DLD1 (cell line): Measurements from ENCODE around the gene SEMA4C.
"Not testable (repeated sequence)": the region's sequence is repeated elsewhere in the genome, so short reads cannot be mapped to it uniquely, and the experiment has no call there.

Experiments
- in situ Hi-C: cut with HindIII; loops from 2 replicates; pipeline ENCODE4 v1.10.0; 2017; ENCODE audit warnings: low sequenced_read_pairs

The SEMA4C gene

DNA sequence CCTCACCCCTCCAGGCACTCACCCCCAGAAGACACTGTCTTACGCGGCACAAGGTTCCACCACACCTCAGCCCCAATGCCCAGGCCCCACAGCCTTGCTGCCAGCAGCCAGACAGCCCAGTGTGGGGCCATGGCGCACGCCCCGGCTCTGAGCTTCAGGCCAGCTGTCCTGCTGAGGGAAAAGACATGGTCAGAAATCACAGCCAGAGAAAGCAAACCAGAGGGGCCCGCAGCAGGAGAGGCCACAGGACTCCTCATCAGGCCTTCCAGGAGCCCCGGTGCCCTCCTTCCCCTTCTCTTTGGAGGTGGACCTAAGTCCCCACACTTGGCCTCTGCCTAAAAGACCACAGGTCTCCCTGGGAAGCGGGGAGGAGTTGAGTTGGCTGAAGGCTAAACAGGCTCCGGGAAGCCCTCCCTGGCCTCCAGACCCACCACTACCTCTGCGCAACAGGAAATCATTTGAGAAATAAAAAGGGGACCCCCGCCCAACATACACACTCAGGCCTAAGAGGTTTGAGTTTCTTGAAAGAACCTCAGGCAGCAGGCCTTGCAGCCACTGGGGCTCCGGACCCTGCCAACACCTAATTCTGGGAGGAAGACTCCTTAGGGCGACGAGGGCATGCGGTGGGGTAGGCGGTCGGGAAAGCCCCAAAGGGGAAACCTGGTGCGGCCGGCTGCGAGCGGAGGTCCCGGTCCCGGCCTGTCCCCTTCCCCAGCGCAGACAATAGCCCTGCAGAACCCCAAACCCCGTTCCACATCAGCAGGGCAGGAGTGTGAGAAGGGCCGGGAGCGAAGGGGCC is 1.9 kb downstream of the SEMA4C start:
- in situ Hi-C loops = no loop called here

DNA sequence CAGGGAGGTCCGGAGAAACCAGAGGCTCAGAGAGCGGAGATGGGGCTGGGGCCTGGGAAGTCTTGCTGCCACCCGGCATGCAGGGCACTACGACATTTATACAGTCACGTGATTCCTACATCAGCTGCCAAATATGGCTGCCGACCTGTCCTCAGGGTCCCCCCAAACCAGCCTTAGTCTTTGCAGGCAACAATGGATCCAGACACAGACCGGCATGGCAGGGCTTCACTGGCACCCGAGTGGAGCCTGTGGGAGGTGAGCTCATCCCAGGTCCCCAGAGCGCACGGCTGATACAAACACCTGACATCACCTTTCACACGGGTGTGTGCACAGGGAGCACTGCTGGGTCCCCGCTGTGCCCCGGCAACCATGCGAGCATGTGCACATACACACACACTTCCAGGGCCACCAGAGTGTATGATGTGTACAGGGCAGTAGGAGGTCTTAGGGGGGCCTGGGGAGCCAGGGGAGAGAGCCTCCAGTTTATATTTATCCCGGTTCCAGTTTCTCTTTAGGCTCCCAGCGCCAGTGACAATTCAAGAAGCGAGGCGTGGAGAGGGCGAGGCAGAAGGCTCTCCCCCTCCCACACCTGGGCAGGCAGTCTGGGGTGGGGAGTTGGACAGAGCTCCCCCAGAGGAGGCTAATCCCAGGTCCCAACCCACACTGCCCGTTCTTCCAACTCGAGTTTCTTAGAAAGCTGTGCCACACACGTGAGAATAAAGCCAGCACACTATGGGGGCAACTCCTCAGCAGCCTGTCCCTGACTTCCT is 2.7 kb downstream of the SEMA4C start:
- in situ Hi-C loops = no loop called here

DNA sequence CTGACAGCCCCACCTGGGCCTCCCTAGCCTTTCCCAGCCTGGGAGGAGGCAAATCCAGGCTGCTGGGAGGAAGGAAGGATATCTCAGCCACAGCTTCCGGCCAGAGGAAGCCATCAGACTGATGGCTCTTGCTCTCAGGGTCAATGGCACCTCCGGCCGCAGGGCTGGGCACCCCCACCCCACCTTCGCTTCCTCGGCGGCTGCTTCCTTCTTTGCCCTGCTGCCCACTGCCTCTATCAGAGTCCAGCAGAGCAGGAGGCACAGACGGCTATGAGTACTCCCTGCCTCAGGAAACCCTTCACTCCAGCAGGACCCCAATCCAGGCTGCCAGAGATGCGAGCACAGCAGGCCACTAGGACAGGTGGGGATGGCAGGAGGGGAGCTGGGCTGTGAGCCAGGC is 3.3 kb downstream of the SEMA4C start:
- in situ Hi-C loops = no loop called here

DNA sequence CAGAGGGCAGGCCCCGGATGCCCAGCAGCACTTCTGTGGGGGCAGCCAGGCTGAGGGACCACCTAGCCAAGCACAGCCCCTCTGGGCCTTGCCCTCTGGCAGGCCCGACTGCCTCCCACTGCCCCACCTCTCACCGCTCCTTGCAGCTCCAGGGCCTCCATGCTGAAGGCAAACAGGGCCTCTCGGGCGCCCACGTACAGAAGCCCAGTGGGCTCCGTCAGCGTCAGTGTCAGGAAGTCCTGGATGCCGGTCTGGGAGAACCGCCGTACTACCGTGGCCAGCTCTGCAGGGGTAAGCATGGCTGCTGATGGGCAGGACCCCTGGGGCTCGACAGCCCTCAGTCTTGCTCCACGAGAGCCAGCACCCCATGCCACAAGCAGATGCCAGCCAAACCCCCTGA is 3.7 kb downstream of the SEMA4C start:
- in situ Hi-C loops = no loop called here

DNA sequence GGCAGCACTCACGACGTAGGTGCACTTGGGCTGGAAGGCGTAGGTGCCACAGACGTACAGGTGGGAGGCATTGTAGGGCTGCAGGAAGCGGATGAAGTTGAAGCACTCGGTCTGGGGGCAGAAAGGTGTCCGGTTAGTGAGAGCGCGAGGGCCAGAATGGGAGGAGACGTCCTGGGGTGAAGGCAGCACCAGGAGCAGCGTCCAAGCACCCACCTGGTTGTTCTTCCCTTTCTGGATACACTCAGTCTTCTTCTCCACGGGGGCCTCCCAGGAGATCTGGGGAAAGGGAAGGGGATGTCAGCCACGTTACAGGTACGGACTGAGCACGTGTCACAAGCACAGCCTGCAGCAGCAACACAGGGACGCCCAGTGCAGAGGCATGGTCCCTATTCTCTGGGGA is 4.2 kb downstream of the SEMA4C start:
- in situ Hi-C loops = no loop called here

DNA sequence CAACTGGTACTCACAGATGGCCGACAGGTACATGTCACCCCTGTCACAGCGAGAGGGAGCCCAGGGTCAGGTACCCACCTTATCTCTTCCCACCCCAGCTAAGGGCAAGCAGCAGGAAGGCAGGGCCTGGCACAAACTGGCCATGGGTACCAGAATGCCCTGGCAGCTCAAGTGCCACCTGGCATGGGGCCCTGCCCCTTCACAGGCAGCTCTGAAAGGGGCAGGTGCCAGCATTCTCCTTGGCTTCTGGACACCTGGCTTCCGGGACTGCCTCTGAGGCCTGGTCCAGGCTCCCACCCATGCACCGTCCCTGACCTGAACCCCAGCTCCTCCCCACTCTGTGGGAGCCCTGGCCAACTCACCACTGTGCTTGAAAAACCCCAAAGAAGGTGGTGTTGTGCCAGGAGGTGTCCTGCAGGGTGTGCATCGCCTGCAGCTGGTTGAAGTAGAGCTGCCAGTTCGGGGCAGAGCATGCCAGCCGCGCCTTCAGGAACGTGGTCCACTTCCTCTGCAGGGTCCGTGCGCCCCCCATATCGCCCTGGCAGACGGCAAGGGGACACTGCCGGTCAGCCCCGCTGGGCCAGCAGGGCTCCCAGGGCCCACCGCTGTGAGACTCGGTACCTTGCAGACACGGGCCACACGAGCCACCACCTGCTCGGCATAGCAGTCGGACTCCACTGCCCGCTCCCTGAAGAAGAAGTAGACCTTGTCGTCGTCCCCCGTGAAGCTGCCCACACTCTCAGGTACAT is 5.4 kb downstream of the SEMA4C start:
- in situ Hi-C loops = no loop called here

DNA sequence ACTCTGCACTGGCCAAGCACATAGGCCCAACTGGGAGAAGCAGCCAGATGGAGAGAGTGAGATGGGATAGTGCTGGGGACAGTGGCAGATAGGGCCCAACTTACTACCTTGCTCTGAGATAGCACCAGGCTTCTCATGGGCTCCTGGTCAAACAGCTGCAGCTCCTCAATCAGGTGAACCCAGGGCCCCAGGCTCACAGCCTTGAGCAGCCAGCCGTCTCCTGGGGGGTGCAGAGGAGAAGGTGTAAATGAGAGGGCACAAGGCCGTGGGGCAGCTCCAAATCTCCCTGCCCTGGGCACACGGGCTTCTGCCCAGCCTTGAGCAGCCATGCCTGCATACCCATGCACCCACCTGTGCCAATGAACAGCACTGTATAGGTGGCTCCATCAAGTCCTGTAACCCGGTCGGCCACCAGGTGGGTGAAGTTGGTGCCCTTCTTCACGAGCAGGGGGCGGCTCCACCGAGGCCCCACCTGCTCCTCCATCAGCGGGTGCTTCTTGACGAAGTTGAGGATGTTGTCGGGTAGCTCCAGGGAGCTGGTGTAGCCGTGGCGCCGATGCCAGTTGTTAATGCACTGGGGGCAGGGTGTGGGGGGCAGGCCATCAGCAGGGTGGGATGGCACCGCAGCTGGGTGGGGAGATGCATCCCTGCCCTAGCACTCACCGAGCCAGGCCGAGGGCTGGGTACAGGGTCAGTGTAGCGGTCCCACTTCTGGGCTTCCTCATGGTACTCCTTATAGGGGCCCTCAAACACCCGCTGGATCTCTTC is 6.1 kb downstream of the SEMA4C start:
- in situ Hi-C loops = no loop called here

DNA sequence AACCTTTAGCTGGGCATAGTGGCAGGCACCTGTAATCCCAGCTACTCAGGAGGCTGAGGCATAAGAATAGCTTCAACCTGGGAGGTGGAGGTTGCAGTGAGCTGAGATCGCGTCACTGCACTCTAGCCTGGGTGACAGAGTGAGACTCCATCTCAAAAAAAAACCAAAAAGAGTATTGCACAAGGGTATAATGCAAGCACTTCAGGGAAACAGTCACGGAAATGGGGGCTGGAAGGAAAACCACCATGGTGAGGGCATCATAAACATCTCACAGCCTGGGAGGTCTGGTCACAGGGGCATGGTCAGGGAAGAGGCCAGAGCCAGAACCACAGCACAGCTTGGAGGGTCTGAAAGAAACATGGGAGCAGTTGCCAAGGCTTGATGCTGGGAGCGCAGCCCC is 6.8 kb downstream of the SEMA4C start:
- in situ Hi-C loops = not testable (repeated sequence)

DNA sequence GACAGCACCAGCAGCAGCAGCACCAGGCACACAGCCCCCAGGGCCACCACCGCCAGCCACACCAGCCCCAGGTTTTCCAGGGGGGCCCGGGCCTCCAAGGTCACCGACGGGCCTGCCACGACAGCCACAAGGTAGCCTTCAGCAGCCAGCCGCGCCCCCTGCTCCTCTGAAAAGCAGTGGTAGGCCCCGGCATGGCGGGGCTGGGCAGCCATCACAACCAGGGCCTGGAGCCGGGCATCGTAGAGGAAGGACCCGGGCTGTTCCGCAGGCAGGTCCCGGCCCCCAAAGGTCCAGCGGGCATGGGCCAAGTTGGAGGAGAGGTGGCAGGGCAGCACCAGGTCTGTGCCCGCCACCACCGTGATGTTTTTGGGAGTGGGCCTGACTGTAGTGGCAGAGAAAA is 8.8 kb downstream of the SEMA4C start:
- in situ Hi-C loops = no loop called here

DNA sequence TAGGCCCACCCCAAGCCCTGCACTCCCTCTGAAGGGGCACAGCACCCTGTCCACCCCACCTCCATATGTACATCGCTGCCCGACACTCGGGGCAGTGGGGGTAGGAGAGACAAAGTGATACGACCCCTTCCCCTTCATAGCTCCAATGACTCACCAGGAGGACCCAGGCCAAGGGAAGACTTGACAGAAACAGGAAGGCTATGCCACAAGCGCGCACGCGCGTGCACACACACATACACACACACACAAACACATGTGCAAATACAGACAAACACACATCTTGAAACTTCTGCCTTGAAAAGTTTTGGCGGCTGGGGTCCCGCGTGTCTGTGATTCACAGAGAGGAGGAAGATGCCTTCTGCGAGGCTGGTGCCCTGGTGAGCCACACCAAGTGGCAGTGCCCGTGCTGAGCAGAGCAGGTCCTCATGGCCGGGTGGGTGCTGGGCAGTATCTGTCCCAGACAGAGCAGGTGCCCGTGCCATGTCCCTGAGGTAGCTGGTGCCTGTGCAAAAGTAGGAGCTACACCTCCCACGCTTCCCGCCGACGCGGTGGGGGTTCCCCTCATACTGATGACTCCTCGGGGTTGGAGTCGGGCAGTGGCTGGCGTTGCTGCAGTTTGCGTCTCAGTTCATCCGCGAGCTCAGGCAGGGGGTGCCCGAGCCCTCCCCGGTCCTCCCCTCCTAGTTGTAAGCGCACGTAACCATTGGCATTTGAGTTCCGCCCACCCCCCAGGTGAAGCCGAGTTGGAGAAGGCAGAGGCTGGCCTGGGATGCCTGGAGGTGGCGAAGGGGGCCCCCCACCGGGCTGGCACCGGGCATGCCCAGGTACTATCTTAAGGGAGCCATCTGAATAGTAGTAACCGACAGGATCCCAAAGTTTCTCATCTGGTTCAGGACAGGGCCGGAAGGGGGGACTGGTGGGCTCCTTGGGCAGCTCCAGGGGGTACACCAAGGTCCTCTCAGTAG is 9.5 kb downstream of the SEMA4C start:
- in situ Hi-C loops = no loop called here

DNA sequence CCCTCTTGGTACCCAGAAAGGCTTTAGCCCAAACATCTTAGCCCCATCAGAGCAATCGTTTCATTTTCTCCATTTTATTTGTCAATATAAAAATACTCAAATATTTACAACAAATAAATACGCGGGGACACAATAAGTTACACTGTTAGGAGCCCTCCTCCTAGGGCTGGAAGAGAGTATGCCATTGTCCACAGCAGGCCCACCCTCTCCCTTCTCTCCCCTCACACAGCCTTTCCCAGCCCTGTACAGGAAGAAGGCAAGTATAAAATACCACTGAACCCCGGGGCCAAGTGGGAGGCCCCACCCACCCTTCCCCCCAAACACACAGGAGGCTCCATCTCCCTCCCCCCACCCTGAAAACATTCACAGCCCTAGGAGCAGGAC is 10.2 kb downstream of the SEMA4C start:
- in situ Hi-C loops = no loop called here

DNA sequence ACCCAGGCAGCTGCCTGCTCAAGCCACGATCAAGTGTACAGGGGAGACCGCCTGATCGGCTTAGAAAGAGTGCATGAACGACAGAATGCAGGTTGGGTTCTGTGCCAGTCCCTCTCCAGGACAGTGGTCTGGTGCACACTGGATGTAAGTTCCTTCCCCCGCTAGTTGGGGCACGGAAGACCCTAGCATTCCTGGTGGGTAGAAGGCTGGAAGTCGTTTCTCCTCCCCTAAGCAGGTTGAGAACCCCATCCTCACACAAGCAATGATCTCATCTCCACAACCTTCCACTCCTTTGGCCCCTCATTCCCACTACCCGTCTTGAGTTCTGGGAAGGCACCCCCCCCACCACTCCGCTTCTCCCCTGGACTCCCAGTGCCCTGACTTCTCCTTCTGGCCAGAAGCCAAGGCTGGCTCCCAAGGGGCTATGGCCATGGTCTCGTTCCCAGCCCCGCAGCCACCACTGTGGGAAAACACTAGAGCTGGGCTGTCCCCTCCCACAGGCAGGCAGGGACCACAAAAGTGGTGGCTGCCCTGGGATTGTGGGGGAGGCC is 10.7 kb downstream of the SEMA4C start:
- in situ Hi-C loops = no loop called here

DNA sequence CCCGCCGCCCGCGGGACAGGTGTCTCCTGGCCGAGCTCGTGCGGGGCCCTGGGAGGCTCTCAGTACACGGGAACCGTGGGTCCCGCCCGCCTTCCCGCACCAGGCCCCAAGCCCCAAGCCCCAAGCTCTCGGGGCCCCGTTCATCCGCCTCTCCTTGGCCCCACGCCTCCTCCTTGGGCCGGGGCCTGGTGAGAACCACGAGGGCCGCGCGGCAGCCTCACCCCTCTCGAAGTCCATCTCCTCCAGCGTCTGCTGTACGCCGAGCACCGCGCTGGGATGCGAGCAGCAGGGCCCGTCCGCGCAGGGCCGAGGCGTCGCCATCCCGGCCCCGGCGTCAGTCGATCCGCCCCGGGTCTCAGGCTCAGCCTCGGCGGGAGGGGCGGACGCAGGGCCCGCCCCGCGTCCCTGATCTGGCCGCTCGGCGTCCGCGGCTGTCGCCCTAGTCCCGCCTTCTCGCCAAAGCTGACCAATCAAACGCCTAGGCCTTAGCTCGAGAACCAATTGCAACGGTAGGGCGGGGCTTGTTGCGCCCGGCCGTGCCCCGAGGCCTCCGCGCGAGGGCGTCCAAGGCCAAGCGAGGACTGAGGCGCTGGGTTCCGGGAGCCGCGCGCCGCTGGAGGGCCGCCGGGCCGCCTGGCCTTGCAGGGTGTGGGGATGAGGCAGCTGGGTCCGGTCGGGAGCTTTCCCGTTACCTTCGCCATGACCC is 12.1 kb downstream of the SEMA4C start, which contains the start of gene ANKRD39:
Gene ANKRD39, minus strand, starts transcription at position 350 of the 706 bp plus-strand sequence. Its CDS starts 29 bp downstream, at position 321.
- in situ Hi-C loops = no loop called here

DNA sequence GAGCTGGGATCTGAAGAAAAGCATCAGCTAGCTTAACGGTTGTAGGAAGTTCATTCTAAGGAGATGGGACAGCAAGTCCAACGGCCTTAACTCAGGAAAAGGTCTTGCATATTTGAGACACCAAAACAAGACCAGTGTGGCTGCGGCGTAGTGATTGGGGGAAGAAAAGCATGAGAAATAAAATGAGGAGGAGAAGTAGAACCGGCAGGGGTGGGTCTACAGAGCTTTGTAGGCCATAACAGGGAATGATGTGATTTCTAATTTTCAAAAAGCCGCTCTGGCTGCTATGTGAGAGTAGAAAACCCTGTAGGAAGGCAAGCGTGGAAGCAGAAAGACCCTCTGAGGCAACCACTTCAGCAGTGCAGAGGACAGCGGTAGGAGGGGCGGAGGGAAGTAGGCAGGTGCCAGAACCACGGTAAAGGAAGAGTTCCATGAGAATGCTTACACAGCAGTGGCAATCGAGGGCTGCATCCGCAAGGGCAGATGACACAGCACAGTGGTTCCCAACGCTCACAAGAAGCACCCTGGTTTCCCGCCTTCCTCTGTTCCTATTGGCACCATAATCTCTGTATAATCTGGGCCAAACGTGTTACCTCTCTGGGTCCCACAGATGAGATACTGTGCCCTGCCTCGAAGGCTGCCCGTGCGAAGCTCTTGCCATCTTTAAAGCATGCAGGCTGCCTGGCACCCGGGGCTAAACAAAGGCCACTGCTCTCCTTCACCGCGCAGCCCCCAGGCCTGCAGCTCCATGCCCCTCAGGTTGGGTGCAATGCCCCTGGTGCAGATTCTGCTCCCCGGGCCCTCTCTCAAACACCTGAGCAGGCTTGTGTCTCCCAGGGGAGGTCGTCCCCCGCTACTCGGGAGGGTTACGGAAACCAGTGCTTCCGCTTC is 12.9 kb downstream of the SEMA4C start:
- in situ Hi-C loops = no loop called here

DNA sequence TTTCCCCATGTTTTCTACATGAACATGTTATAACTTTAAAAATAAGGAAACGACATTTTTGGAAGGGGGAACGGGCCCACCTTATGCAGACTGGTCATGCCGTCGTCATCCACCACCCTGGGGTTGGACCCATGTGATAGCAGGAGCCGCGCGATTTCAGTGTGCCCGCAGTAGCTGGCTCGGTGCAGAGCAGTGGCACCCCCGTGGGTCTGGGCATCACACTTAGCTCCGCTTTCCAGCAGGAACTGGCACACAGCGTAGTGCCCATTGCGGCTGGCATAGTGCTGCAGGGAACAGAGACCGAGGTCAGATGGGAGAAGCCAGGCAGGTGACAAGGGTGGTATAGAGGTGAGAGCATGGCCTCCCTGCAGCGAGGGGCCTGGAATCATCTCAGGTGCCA is 16.6 kb downstream of the SEMA4C start:
- in situ Hi-C loops = no loop called here

DNA sequence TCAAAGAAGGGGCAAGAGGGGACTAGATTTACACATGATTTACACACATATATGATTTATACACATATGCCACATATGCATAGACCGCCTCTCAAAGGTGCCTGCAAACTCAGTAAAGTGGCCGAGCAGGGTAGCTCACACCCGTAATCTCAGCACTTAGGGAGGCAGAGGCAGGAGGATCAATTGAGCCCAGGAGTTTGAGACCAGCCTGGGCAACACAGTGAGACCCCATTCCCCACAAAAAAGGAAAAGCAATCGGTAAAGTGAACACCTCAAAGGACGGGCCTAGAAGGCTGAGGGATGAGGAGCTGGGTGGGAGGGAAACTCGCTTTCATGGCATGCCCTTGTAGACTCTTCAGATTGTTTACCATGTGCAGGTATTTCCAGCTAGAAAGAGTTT is 17.2 kb downstream of the SEMA4C start:
- in situ Hi-C loops = no loop called here

DNA sequence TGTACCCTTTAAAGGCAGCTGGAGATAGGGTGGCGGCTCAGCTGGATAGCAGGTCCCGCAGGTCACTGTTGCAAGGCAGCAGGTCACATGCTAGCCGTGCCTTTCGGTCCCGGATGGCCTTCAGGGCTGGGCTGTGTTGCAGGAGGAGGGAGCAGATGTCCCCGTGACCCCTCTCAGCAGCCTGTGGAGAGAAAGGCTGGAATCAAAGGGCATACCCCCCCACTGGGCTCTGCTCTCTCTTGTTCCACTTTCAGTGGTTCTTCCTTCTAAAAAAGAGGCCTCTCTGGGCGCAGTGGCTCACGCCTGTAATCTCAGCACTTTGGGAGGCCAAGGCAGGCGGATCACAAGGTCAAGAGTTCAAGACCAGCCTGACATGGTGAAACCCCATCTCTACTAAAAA is 21.6 kb downstream of the SEMA4C start:
- in situ Hi-C loops = no loop called here

DNA sequence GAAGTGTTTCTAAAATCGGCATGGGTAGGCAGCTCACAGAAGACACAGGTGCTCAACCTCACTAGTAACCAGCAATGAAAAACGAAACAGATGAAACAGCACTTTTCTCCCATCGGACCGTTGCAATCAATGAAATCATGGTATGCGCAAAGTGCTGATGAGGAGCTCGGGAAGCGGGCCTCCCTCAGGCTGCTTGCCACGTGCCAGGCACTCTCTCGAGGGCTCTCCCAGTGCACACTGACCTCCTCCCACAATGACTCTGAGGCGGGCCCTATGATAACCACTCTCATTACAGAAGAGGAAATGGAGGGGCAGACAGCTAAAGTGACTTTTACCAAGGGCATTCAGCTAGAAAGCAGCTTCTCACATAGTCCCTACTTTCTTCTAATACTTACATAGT is 22.3 kb downstream of the SEMA4C start:
- in situ Hi-C loops = no loop called here
